Gastrocnemius medialis (tissue), 4 donors: ENCODE results near the gene AUTS2. TPM values are rescaled to one million over a fixed set of nuclear protein-coding genes. Genes with fewer than 3 reads are reported as not detected.

ENCODE experiments used
- ATAC-seq, 2 donors: fragments of 150-250 bp; one replicate each; pipeline ENCODE4 v1.9.1; 2016
- DNase-seq, 2 donors: peaks; one replicate each; pipeline ENCODE4 v3.0.0-alpha.2; 2019
- H3K27ac ChIP-seq, 4 donors: fragments of 200-600 bp; sonication (generic); 1 replicate in 1 of 4; 2 replicates in 3 of 4; pipeline ENCODE4 v1.5.1; 2016 to 2018; ENCODE audit warnings: mild to moderate bottlenecking in 2 of 4, moderate library complexity in 1 of 4
- H3K27me3 ChIP-seq, 3 donors: fragments of 200-600 bp; sonication (generic) in 2 of 3; 1 replicate in 1 of 3; 2 replicates in 2 of 3; pipeline versions ENCODE4 v1.5.1 to v1.6.0; 2016 to 2019; ENCODE audit warnings: mild to moderate bottlenecking in 1 of 3, moderate library complexity in 1 of 3
- H3K36me3 ChIP-seq, 2 donors: fragments of 200-600 bp; sonication (generic) in 1 of 2; one replicate each; pipeline ENCODE4 v1.5.1; 2017 to 2018
- H3K4me1 ChIP-seq, 2 donors: fragments of 200-600 bp; sonication (generic) in 1 of 2; one replicate each; pipeline ENCODE4 v1.5.1; 2016 to 2017; ENCODE audit warnings: mild to moderate bottlenecking in 2 of 2
- H3K4me3 ChIP-seq, 4 donors: fragments of 200-600 bp; sonication (generic) in 3 of 4; 1 replicate in 1 of 4; 2 replicates in 3 of 4; pipeline ENCODE4 v1.5.1; 2016 to 2019; ENCODE audit warnings: mild to moderate bottlenecking in 2 of 4
- H3K9me3 ChIP-seq, 3 donors: fragments of 200-600 bp; sonication (generic) in 2 of 3; 1 replicate in 1 of 3; 2 replicates in 2 of 3; pipeline ENCODE4 v1.5.1; 2016 to 2019
- POLR2A ChIP-seq, 2 donors: fragments of 450-650 bp; IDR thresholded peaks; one replicate each; pipeline ENCODE4 v1.6.1; 2017; ENCODE audit warnings: antibody characterized with exemption in 2 of 2, mild to moderate bottlenecking in 2 of 2, moderate library complexity in 2 of 2
- in situ Hi-C, 4 donors: fragments of 200-750 bp; cut with MboI; loops; one replicate each; pipeline versions ENCODE4 v1.15.0 to v1.8.0; 2017; ENCODE audit warnings: low sequenced_read_pairs in 4 of 4
- intact Hi-C: fragments of 100-400 bp; cut with DNase I; formaldehyde crosslinking; loops from one replicate; pipeline ENCODE4 v1.15.1; 2023; ENCODE audit warnings: low total_unique reads
- total RNA-seq, 4 donors: library from RNA; depleted of rRNA; stranded (reverse); fragments of >200 nt; gene quantifications; one replicate each; pipeline versions ENCODE4 v1.1.0 to v1.2.3, GENCODE V29; 2016
- TF ChIP-seq, protein P1 (sequence below), 5 experiments: fragments of 450-650 bp in 3 of 5; fragments of 200-600 bp in 2 of 5; sonication (generic) in 2 of 5; IDR thresholded peaks in 4 of 5; conservative IDR thresholded peaks in 1 of 5; 1 replicate in 4 of 5; 2 replicates in 1 of 5; pipeline ENCODE4 v1.5.1; 2016 to 2019; ENCODE audit warnings: antibody characterized with exemption in 5 of 5, mild to moderate bottlenecking in 3 of 5, moderate library complexity in 3 of 5

Gene AUTS2
- total RNA-seq, 4 donors from 2014 or later: 2.5 to 16.2 (median 8.5) TPM

- Histone ChIP-seq H3K36me3 (no peaks in the 10 kb centered on the region), H3K9me3 (no peaks in the 10 kb centered on the region), H3K4me1 (peaks cover 0 to 6% of the 10 kb centered on the region in 2 donors), H3K27ac (no peak overlapping the region), H3K27me3 (no peaks in the 10 kb centered on the region), H3K4me3 (no peak overlapping the region)
- DNase-seq: no peak
- TF ChIP-seq, protein P1, sequence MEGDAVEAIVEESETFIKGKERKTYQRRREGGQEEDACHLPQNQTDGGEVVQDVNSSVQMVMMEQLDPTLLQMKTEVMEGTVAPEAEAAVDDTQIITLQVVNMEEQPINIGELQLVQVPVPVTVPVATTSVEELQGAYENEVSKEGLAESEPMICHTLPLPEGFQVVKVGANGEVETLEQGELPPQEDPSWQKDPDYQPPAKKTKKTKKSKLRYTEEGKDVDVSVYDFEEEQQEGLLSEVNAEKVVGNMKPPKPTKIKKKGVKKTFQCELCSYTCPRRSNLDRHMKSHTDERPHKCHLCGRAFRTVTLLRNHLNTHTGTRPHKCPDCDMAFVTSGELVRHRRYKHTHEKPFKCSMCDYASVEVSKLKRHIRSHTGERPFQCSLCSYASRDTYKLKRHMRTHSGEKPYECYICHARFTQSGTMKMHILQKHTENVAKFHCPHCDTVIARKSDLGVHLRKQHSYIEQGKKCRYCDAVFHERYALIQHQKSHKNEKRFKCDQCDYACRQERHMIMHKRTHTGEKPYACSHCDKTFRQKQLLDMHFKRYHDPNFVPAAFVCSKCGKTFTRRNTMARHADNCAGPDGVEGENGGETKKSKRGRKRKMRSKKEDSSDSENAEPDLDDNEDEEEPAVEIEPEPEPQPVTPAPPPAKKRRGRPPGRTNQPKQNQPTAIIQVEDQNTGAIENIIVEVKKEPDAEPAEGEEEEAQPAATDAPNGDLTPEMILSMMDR (IDR thresholded peaks at IDR 0.05 in 4 of 5, conservative IDR thresholded peaks at IDR 0.05 in 1 of 5): no peak
- TF ChIP-seq POLR2A (IDR thresholded peaks at IDR 0.05): no peak
- intact Hi-C loops: no loop called here
- in situ Hi-C loops: no loop called here
- no peak for ATAC-seq
Measured at GRCh38 chr7:69808391-69808790, 210.1 kb downstream of the AUTS2 start.

- DNase-seq (no peak), ATAC-seq (no peak)
- H3K4me3 ChIP-seq: no peak overlapping the region
- H3K27me3 ChIP-seq: no peaks in the 10 kb centered on the region
- H3K36me3 ChIP-seq: no peaks in the 10 kb centered on the region
- no peak overlapping the region for H3K27ac ChIP-seq
- H3K4me1 ChIP-seq: peaks cover 7 to 10% of the 10 kb centered on the region in 2 donors
- in situ Hi-C loops: no loop called here
- no peaks in the 10 kb centered on the region for H3K9me3 ChIP-seq
- TF ChIP-seq, protein P1 (IDR thresholded peaks at IDR 0.05 in 4 of 5, conservative IDR thresholded peaks at IDR 0.05 in 1 of 5): no peak
- TF ChIP-seq POLR2A (IDR thresholded peaks at IDR 0.05): no peak
- intact Hi-C loops: no loop called here
Measured at GRCh38 chr7:69811476-69812308, 213.4 kb downstream of the AUTS2 start.

DNA sequence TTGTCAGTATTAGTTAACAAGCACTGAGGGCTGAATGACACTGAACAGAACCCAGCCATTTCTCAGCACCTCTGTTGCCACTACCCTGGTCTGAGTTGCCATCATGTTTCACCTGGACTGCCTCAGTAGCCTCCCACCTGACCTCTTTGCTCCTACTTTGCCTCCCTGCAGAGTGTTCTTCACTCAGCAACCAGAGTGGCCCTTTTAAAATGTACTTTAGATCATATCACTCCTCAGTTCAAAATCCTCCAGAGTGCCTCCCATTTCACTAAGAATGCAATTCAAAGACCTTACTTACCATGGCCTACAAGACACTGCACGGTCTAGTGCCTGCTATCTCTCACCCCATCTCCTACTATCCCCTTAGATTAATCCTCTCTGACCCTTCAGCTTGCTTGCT lies 214.5 kb downstream of the AUTS2 start:
- Histone ChIP-seq H3K9me3 (no peaks in the 10 kb centered on the region), H3K27me3 (no peaks in the 10 kb centered on the region), H3K4me3 (no peak overlapping the region), H3K4me1 (peaks cover 7 to 10% of the 10 kb centered on the region in 2 donors), H3K36me3 (no peaks in the 10 kb centered on the region), H3K27ac (no peak overlapping the region)
- no peak for TF ChIP-seq POLR2A (IDR thresholded peaks at IDR 0.05)
- TF ChIP-seq, protein P1 (IDR thresholded peaks at IDR 0.05 in 4 of 5, conservative IDR thresholded peaks at IDR 0.05 in 1 of 5): no peak
- DNase-seq: no peak
- intact Hi-C loops: no loop called here
- in situ Hi-C loops: no loop called here
- no peak for ATAC-seq

DNA sequence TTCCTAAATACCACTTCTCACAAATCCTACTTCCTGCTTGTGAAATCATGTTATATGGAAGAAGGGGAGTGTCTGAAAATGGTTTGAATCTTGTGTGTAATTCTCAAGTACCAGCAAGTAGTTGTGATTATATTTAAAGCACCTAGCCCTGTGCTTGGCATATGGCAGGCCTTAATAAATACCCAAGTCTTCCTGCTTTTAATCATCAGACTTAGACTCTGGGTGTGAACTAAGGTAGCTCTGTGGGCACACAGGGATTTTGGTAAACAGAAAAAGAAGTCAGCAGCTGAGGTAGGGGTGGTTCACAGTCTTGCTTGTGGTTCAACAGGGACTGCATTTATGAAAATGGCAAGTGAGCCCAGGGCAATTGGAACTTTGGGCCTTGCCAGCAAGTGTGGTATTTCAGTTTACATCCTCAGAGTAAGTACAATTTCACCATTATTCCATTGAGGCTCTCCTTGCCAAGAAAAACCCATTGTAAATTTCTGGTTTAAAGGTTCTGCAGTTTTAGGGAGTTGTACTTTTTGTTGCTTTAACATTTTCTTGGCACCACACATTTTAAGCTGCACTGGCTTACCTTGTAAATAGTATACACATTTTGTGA lies 215.5 kb downstream of the AUTS2 start:
- ATAC-seq: no peak
- in situ Hi-C loops (no loop called here), intact Hi-C loops (no loop called here)
- Histone ChIP-seq H3K27me3 (no peaks in the 10 kb centered on the region), H3K36me3 (no peaks in the 10 kb centered on the region), H3K9me3 (no peaks in the 10 kb centered on the region), H3K4me1 (peaks cover 7 to 12% of the 10 kb centered on the region in 2 donors), H3K27ac (no peak overlapping the region), H3K4me3 (no peak overlapping the region)
- no peak for DNase-seq
- no peak for TF ChIP-seq POLR2A (IDR thresholded peaks at IDR 0.05)
- TF ChIP-seq, protein P1 (IDR thresholded peaks at IDR 0.05 in 4 of 5, conservative IDR thresholded peaks at IDR 0.05 in 1 of 5): no peak
